ENCODE measurements around the gene SNAP91.
"Not testable (repeated sequence)": the region's sequence is repeated elsewhere in the genome, so short reads cannot be mapped to it uniquely, and the experiment has no call there.

The SNAP91 gene, protein sequence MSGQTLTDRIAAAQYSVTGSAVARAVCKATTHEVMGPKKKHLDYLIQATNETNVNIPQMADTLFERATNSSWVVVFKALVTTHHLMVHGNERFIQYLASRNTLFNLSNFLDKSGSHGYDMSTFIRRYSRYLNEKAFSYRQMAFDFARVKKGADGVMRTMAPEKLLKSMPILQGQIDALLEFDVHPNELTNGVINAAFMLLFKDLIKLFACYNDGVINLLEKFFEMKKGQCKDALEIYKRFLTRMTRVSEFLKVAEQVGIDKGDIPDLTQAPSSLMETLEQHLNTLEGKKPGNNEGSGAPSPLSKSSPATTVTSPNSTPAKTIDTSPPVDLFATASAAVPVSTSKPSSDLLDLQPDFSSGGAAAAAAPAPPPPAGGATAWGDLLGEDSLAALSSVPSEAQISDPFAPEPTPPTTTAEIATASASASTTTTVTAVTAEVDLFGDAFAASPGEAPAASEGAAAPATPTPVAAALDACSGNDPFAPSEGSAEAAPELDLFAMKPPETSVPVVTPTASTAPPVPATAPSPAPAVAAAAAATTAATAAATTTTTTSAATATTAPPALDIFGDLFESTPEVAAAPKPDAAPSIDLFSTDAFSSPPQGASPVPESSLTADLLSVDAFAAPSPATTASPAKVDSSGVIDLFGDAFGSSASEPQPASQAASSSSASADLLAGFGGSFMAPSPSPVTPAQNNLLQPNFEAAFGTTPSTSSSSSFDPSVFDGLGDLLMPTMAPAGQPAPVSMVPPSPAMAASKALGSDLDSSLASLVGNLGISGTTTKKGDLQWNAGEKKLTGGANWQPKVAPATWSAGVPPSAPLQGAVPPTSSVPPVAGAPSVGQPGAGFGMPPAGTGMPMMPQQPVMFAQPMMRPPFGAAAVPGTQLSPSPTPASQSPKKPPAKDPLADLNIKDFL

DNA sequence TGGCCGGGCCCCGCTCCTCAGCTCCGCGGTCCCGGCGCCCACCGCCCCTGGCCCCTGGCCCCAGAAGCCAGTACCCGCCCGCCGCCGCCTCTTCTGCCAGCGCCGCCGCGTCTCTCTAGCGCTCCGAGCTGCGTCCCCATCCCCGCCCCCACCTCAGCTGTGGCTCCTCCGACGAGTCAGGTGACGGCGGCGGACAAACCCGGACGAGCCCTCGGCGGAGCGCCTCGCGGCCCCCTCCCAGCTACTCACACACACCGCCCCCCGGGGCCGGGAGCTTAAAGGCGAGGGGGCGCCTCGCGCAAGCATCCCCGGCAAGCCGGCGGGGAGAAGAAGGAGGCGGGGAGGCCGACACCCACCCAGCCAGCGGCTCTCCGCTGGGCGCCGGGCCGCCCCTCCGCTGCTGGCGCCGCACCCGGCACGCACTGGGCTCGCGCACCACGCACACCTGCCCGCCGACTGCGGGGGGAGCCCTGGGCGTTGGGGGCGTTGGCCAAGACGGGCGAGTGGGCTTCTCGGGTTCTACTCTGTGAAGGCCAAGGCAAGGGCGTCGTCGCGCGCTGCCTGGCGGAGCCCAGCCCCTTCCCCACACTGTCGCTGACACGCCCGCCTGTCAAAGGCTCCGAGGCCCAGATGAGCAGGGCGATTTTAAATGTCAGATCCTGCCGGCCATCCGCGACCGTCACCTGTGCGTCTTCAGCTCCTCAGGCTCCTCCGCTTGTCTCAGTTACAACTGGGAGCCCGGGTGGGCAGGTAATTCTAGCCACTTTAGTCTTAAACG is at the start of gene SNAP91:
Gene SNAP91, minus strand, starts transcription at position 132 of the 778 bp plus-strand sequence. CDS start 1,174 bp downstream, outside the sequence.
- DNase-seq: no peak

DNA sequence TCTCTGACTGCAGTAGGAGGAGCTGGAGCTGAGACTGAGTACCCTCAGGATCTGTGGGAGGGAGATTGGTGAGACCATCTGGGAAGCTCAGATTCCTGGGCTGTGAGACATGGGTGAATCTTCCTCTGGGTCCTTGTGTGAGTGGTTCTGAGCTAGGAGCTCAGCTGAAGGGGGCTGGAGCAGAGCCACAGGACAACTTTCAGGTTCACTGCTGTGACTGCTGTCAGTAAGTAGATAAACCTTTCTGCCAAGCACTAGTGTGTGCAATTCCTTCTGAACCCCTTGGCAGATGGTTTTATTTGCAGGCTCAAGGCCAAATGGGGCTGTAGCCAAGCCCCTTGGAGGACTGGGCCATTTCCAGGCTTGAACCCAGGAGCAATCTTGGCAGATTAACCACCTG is 49.6 kb upstream of the SNAP91 start:
- DNase-seq: no peak

DNA sequence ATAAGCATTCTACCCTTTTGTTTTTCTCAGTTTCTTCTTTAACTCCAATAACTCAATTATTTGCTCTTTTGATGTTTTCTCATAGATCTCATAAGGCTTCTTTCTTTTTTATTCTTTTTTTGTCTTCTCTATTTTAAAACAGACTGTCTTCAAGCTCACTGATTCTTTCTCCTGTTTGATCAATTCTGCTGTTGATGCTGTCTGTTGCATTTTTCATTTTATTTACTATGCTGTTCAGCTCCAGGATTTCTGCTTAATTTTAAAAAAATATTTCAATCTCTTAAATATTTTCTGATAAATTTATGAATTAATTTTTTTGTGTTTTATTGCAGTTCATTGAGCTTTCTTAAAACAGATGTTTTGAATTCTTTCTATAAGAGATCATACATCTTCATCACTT is 48.1 kb upstream of the SNAP91 start:
- DNase-seq: no peak

DNA sequence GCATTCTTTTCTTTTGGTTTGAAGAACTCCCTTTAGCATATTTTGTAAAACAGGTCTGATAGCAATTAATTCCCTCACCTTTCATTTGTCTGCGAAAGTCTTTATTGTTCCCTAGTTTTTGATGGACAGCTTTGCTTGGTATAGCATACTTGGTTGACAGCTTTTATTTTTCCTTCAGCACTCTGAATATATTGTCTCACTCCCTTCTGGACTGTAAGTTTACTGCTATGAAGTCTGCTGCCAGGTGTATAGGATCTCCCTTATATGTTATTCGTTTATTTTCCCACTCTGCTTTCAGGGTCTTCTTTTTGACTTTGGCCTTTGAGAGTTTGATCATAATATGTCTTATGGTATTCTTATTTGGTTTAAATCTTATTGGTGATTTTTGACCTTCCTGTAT is 47.7 kb upstream of the SNAP91 start:
- DNase-seq: no peak

DNA sequence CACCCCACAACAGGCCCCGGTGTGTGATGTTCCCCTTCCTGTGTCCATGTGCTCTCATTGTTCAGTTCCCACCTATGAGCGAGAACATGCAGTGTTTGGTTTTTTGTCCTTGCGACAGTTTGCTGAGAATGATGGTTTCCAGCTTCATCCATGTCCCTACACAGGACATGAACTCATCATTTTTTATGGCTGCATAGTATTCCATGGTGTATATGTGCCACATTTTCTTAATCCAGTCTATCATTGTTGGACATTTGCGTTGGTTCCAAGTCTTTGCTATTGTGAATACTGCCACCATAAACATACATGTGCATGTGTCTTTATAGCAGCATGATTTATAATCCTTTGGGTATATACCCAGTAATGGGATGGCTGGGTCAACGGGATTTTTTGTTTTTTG is 43.5 kb upstream of the SNAP91 start:
- DNase-seq: not testable (repeated sequence)

DNA sequence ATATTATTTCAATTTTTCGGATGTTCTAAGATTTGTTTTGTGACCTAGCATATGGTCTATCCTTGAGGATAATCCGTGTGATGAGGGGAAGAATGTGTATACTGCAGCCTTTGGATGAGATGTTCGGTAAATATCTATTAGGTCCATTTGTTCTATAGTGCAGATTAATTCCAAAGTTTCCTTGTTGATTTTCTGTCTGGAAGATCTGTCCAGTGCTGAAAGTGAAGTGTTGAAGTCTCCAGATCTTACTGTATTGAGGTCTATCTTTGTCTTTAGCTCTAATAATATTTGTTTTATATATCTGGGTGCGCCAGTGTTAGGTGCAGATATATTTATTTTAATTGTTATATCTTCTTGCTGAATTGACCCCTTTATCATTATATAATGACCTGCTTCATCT is 32.2 kb upstream of the SNAP91 start:
- DNase-seq: no peak

DNA sequence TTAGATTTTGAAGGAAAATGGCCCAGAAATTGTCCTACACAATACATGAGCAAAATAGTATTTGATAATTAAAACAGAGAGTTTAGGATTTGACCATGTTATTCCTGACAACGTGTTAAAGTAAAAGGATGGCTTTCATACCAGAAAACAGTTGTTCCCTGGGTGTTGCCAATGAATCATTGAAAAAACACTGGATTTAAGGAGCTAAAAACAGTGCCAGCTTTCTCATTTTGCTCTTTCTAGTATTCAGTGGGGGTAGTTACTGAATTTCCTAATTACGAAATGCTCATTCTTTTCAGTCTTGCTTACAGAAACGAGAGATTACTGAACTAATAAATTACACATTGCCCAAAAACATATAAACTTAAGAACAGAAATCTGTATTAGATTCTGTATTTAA is 26.6 kb upstream of the SNAP91 start:
- DNase-seq: no peak

DNA sequence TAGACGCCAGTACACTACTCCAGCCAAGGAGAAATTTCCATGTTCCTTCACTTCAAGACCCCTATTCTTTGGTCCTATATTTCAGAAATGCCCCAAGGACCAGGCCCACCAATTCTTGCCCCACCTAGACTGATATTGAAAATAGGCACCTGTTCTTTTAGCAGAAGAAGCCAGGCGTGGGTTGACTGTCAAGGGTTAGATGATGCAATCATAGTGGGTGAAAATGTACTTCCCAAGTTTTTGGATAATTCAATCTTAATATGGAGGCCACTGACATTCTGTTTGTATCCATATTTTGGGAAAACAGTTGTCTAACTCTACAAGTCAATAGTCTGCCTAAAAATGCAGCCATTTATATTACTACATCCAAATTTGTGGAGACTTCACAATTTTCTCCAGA is 21.0 kb upstream of the SNAP91 start:
- DNase-seq: no peak

DNA sequence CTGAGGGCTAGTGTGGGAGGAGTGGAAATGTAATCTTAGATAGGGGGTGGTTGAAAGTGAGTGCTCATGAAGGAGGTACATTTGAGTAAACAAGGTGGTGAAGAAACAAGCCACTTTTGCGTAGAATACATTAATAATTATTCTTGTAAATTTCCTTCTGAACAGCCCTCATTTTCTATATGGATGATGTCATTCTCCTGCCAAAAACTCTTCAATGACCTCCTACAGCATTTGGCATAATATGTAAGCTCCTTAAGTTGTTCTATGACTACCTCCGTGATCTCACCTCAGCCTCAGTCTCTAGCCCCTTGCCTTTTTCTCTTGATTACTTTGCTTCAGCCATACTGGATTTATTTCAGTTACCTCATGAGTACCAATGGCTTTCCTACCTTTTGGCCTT is 14.0 kb upstream of the SNAP91 start:
- no peak for DNase-seq

DNA sequence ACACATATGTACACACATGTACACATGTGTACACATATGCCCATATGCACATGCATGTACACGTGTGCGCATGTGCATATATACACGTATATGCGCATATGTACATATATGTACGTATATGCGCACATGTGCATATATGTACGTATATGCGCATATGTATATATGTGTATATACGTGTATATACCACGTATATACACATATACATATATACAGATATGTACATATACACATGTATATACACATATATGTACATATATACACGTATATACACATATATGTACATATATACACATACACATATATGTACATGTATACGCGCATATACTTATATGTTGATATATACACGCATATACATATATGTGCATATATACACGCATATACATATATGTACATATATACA is 8.9 kb upstream of the SNAP91 start:
- no peak for DNase-seq

DNA sequence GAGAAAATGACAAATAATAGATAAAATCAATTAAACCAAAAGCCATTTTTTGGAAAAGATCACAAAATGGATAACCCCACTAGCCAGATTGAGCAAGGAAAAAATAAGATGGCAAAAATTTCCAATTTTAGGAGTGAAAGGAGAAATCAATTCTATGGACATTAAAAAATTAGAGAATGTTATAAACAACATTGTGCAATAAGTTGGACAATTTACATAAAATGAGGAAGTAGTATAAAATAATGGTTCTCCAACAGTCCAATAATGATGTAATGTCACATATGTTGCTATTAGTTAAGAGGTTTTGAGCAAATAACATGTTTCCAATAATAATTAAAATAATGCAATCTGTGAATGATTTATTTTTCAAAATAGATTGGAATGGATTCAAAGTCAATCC is 3.1 kb upstream of the SNAP91 start:
- DNase-seq: no peak

DNA sequence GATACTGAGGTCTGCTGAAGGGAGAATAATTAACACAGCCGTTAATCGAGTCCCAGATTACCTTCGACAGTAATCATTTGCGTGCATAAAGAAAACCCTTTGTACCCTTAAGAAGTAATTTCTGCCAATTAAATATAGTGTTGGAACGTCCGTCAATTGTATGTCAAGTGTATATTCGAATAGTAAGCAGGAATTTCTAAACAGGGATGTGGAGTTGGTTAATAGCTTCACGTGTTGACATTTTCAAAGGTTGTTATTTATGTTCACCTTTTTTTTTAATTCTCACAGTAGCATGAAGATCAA is 798 bp upstream of the SNAP91 start:
- no peak for DNase-seq

DNA sequence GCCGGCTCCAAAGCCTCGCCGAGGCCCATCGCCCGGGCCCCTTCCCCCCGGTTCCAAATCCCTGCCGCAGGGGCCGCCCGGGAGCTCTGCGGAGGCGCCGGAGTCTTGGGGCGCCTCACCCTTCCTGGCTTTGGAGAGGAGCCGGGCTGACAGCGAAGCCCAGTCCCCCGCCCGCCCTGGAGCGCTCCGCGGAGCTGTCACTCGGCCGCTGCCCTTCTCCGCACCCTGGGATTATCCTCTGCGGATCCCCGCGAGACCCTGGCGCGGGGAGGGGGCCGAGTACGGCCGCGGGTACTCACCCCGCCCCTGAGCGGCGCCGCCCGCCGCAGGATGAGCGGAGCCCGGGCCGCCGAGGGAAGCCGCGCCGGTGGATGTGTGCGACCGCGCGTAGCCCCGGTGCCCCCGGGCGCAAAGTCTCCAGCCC is 343 bp downstream of the SNAP91 start:
- DNase-seq: no peak

DNA sequence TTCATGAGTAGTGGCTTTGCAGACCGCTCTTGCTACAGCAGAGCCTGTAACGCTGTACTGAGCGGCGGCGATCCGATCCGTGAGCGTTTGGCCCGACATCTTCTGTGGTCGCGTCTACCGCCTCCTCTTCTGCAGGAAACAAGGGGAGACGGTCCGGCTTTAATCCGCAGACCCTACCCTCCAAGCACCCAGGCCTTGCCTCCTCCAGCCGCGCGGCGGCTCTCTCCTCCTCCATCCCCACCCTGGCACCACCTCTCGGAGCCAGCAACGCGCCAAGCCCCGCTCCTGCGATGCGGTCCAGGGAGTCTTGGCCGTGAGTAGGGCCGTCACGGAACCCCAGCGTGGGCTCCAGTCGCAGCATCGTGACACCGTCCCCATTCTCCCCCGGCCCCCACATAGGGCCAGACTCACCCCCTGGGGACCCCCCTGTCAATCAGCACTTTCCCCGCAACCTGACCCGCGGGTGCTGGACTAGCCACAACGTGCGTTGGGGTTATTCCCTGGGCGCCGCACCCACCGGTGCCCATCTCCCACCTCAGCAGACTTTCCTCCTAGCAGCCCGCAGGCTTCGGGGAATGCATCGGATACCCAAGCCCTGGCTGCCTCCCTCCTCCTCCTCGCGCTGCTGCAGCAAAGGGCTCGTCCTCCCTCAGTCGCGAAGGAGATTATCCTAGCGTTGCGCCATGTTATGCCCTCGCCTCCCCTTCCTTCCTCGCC is 914 bp downstream of the SNAP91 start:
- DNase-seq: no peak

DNA sequence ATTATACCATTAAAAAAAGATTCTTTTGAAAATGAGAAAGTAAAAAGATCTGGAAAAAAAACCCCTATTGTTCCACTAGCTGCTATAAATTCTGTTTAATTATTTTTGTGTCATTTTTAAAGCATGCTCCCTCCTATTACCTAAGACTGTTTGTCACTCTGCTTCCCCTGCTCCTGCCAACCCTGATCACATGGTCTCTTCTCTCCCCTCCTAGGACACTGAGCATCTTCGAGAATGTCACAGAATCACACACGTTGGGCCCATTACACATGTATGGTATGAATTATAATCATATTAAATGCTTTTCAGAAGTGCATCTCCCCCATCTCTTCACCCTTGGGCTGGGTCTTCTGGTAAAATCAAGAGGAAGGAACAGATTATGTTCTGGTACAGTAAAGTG is 6.2 kb downstream of the SNAP91 start:
- no peak for DNase-seq

DNA sequence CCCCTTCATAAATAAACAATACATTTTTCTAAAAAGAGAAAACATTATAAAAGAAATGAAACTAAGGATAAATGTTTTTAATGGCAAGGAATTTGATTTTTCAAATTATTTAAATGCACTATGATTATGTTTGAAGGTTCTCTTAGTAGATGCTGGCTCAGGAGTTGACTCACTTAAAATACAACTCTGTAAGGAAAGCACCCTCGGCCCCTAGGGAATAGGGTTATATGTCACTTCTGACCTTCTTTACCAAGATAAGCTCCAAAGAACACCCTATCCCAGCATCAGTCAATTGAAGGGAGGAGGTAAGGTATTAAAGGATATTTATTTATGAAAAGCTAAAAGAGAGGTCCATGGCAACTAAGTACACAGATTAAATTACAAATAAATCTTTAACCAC is 6.8 kb downstream of the SNAP91 start:
- no peak for DNase-seq

DNA sequence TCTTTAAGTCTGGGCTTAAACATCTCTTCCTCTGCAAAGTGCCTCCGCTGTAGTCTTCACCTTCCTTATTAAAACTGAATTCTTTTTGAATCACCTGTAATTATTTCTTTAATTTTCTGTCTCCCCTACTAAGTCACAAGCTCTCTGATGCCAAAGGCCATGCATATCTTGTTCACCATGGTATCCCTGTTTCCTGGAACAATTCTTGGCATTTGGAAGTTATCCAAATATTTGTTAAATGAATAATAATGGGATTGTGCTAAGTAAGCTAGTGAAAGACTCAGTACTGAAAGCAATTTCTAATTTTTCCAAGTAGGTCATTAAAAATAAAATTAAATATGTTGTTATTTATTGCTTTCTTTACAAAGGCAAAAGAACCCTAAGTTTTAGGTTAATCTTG is 12.2 kb downstream of the SNAP91 start:
- no peak for DNase-seq

DNA sequence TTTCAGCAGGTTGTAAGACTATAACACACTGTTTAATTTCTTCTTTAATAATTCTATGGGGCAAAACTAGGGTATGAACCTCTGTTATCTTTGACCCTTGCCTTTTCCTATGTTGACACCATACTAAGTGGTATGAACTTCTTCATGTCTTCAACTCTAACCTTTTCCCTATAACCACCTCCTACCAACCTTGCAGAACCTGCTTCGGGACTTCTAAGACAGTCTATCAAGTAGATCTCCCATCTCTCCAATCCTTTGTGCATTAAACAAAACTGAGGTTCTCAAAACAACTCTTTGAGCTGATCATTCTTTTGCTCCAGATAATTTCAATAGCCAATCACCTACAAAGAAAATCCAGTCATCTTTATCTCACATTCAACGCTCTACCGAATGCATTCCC is 23.4 kb downstream of the SNAP91 start:
- no peak for DNase-seq

DNA sequence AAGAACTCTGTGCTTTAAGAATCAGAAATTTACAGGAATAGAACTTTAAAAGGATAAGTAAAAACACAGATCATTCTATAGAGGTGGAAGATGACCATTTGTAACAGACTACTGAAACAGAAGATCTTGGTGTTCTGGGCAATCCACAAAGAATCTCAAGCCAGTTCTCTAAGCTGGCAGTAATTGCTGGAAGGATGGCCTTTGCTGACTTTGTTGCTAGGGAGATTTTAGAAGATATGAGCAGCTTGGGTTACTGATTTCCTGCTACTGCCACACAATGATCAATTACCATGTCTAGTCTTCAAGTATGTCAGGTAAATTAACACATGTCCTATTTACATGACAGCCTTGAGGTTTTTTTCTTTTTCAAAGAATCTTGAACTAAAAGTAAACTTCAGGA is 31.1 kb downstream of the SNAP91 start:
- no peak for DNase-seq

DNA sequence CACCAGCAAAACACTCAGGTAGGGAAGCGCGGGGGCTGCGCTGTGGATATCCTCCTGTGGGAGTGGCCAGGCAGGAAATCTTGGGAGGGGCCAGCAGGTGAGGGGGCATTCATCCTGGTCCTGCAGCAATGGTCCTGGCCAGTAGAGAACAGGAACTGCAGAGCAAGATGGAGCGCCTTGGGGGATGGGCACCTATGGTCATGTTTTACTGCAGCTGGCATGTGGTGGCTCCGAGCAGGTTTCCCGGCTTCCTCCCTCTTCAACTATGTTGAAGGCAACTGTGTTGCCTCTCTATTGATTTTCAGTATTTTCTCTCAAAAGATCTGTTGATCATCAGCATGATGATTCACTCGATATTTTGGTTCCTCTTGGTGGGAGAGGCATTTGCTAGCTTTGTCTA is 70.9 kb downstream of the SNAP91 start:
- no peak for DNase-seq

DNA sequence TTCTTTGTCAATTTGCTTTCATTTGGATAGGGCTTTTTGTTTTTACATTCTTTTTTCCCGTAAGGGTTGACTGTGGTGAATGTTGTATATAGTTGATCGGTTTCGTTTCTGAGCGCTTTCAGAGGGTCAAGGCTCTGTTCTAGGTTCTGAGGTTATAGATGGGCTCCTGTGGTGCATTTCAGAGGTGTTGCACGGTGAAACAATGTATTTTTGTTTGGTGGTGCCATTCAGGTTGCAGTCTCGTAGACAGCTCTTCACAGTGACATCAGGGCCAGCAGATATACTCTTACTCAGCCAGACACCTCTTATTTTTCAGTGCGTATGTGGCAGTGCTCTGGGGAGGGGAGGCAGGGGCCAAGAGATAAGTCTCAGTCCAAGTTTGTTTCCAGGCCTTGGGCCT is 72.1 kb downstream of the SNAP91 start:
- no peak for DNase-seq

DNA sequence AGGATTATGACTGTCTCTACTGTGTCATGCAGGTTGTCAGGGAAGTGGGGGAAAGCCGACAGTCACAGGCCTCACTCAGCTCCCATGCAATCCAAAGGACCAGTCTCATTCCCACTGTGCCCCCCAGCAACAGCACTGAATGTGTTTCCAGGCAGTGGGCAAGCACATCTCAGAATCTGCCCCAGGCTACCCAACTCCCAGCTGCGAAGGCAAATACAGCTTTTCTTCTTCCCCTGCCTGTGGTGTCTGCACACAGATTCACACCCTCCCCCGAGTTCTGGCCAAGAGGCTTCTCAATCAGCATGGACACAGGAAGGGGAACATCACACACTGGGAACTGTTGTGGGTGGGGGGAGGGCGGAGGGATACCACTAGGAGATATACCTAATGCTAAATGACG is 75.3 kb downstream of the SNAP91 start:
- DNase-seq: no peak

DNA sequence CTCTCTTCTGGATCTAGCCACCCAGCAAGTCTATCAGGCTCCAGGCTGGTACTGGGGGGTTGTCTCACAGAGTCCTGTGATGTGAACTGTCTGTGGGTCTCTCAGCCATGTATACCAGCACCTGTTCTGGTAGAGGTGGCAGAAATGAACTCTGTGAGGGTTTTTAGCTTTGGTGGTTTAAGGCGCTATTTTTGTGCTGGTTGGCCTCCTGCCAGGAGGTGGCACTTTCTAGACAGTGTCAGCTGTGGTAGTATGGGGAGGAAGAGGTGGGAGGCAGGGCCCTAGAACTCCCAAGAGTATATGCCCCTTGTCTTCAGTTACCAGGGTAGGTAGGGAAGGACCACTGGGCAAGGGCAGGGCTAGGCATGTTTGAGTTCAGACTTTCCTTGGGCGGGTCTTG is 75.8 kb downstream of the SNAP91 start:
- DNase-seq: no peak

All from stimulated activated naive CD4-positive, alpha-beta T cell treated with Interleukin-2 at 50 U/mL for 16 hours (primary cell).